ENCODE results near the gene TRIM3. TPM values are rescaled to one million over a fixed set of nuclear protein-coding genes. Genes with fewer than 3 reads are reported as not detected.

The TRIM3 gene
- total RNA-seq, 1 experiment from 2014 or later: 20.3 TPM

DNA sequence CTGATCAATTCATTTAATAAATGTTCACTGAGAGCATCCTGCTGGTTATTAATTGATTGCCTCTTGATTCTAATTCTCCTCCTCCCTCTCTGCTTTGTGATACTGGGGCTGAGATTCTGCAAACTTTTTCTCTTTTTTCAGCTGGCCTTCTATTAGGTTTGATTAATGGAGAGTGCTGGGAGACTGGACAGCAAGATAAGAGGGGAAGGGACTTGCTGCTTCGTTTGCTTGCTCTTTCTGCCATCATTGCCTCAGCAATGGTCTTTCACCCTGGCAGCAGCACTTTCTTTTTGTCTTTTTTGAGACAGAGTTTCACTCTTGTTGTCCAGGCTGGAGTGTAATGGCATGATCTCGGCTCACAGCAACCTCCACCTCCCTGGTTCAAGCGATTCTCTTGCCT, 30.4 kb upstream of the TRIM3 start:
- intact Hi-C loops (cut with micrococcal nuclease): no loop called here
- POLR2A ChIA-PET (ENCODE audit: unreplicated experiment): no interaction called here
- no peak for TF ChIP-seq EZH2phosphoT487 (IDR thresholded peaks at IDR 0.05; ENCODE audit: borderline replicate concordance, low read length)
- TF ChIP-seq EZH2 (IDR thresholded peaks at IDR 0.05; ENCODE audit: low read length, unreplicated experiment): no peak
- TF ChIP-seq, protein P1, sequence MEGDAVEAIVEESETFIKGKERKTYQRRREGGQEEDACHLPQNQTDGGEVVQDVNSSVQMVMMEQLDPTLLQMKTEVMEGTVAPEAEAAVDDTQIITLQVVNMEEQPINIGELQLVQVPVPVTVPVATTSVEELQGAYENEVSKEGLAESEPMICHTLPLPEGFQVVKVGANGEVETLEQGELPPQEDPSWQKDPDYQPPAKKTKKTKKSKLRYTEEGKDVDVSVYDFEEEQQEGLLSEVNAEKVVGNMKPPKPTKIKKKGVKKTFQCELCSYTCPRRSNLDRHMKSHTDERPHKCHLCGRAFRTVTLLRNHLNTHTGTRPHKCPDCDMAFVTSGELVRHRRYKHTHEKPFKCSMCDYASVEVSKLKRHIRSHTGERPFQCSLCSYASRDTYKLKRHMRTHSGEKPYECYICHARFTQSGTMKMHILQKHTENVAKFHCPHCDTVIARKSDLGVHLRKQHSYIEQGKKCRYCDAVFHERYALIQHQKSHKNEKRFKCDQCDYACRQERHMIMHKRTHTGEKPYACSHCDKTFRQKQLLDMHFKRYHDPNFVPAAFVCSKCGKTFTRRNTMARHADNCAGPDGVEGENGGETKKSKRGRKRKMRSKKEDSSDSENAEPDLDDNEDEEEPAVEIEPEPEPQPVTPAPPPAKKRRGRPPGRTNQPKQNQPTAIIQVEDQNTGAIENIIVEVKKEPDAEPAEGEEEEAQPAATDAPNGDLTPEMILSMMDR (conservative IDR thresholded peaks at IDR 0.05; ENCODE audit: low read depth, low read length): no peak

DNA sequence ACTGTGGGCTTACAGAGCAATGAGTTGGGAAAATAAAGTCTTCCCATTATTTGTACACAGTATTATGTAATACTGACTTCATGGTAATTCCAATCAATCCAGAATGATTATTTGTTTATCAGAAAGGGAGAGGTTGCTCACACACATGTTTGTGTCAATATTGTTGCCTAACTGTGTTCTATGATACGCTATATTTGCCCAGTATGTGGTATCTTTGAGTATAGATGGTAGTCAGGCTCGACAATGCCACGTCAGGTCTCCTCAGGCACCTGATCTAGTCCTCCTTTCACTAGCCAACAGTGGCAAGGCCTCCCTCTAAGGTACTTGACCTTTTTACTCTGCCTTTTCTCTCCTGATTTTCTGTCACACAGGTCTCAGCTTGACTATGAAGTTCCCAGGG, 28.6 kb upstream of the TRIM3 start:
- POLR2A ChIA-PET (ENCODE audit: unreplicated experiment): no interaction called here
- ATAC-seq (no peak), DNase-seq (no peak)
- Histone ChIP-seq H3K4me3 (ENCODE audit: low read length) (no peak overlapping the region), H3K79me2 (ENCODE audit: low read length) (no peaks in the 10 kb centered on the region), H3K9me3 (ENCODE audit: low read length) (no peaks in the 10 kb centered on the region), H3K9ac (ENCODE audit: low read length) (no peak overlapping the region), H3K27me3 (ENCODE audit: low read length) (no peaks in the 10 kb centered on the region), H3K9me2 (replicated peaks; ENCODE audit: low read length) (no peaks in the 10 kb centered on the region), H3K4me2 (ENCODE audit: low read length) (no peak overlapping the region), H3K36me3 (ENCODE audit: low read depth, low read length) (no peaks in the 10 kb centered on the region), H4K20me1 (ENCODE audit: low read length) (no peaks in the 10 kb centered on the region), H3K27ac (ENCODE audit: low read length) (no peak overlapping the region), H3K4me1 (ENCODE audit: insufficient read depth, low read length) (no peaks in the 10 kb centered on the region), H3F3A (ENCODE audit: low read length, unreplicated experiment) (no peaks in the 10 kb centered on the region), H2AFZ (ENCODE audit: low read length) (no peak overlapping the region)
- CTCF ChIA-PET: no interaction called here
- BruUV-seq (replicated peaks): no TSS peak
- no peak for TF ChIP-seq EZH2phosphoT487 (IDR thresholded peaks at IDR 0.05; ENCODE audit: borderline replicate concordance, low read length)
- no peak for TF ChIP-seq EZH2 (IDR thresholded peaks at IDR 0.05; ENCODE audit: low read length, unreplicated experiment)
- TF ChIP-seq, protein P1 (conservative IDR thresholded peaks at IDR 0.05; ENCODE audit: low read depth, low read length): no peak
- intact Hi-C loops (cut with micrococcal nuclease): loop anchor here (2.0 kb wide), 1 partner anchor 14 kb away; no protein-coding TSS in a partner anchor

More for the DNA sequence above, 30.4 kb upstream of the TRIM3 start:
- Histone ChIP-seq H3K9me2 (replicated peaks; ENCODE audit: low read length) (no peaks in the 10 kb centered on the region), H4K20me1 (ENCODE audit: low read length) (no peaks in the 10 kb centered on the region), H3K36me3 (ENCODE audit: low read depth, low read length) (no peaks in the 10 kb centered on the region), H3K4me2 (ENCODE audit: low read length) (no peak overlapping the region), H3K79me2 (ENCODE audit: low read length) (no peaks in the 10 kb centered on the region), H3K27me3 (ENCODE audit: low read length) (no peaks in the 10 kb centered on the region), H2AFZ (ENCODE audit: low read length) (no peak overlapping the region), H3F3A (ENCODE audit: low read length, unreplicated experiment) (no peaks in the 10 kb centered on the region), H3K9ac (ENCODE audit: low read length) (no peak overlapping the region), H3K4me1 (ENCODE audit: insufficient read depth, low read length) (no peaks in the 10 kb centered on the region), H3K4me3 (ENCODE audit: low read length) (no peak overlapping the region), H3K9me3 (ENCODE audit: low read length) (no peaks in the 10 kb centered on the region), H3K27ac (ENCODE audit: low read length) (no peak overlapping the region)
- ATAC-seq (no peak), DNase-seq (no peak)
- CTCF ChIA-PET: interaction anchor here (0.6 kb wide), 1 partner anchor 78 kb away, joined by 3 read pairs; no protein-coding TSS in a partner anchor
- no TSS peak for BruUV-seq (replicated peaks)

DNA sequence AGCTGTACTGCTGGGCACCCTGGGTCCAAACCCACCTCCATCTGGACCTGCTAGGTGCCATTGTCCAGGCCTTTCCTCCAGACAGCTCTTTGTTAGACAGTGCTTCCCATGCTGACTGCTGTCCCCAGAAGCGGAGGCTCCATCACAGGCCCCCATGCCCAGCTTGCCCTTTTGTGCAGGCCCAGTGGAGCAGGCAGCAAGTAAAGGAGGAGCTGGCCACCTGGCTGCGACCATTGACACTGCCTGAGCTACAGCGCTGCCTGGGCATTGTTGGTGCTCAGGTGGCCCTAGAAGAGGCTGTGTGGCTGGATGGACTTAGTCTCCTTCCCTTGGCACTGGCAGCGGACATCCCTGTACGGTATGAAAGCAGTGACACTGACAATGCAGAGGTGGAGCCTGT, 24.8 kb upstream of the TRIM3 start:
- no peaks in the 10 kb centered on the region for H4K20me1 ChIP-seq (ENCODE audit: low read length)
- CTCF ChIA-PET: interaction anchor here (0.6 kb wide), 1 partner anchor 9 kb away, joined by 5 read pairs; no protein-coding TSS in a partner anchor
- no peaks in the 10 kb centered on the region for H3K9me2 ChIP-seq (replicated peaks; ENCODE audit: low read length)
- no peak overlapping the region for H3K27ac ChIP-seq (ENCODE audit: low read length)
- BruUV-seq (replicated peaks): no TSS peak
- no peaks in the 10 kb centered on the region for H3K79me2 ChIP-seq (ENCODE audit: low read length)
- no peaks in the 10 kb centered on the region for H3K27me3 ChIP-seq (ENCODE audit: low read length)
- H3K9me3 ChIP-seq (ENCODE audit: low read length): no peaks in the 10 kb centered on the region
- H3K9ac ChIP-seq (ENCODE audit: low read length): no peak overlapping the region
- H3K4me1 ChIP-seq (ENCODE audit: insufficient read depth, low read length): no peaks in the 10 kb centered on the region
- no peaks in the 10 kb centered on the region for H3K36me3 ChIP-seq (ENCODE audit: low read depth, low read length)
- POLR2A ChIA-PET (ENCODE audit: unreplicated experiment): no interaction called here
- H3K4me3 ChIP-seq (ENCODE audit: low read length): no peak overlapping the region
- TF ChIP-seq, protein P1 (conservative IDR thresholded peaks at IDR 0.05; ENCODE audit: low read depth, low read length): no peak
- TF ChIP-seq EZH2 (IDR thresholded peaks at IDR 0.05; ENCODE audit: low read length, unreplicated experiment): no peak
- no peak for TF ChIP-seq EZH2phosphoT487 (IDR thresholded peaks at IDR 0.05; ENCODE audit: borderline replicate concordance, low read length)
- H2AFZ ChIP-seq (ENCODE audit: low read length): no peak overlapping the region
- H3F3A ChIP-seq (ENCODE audit: low read length, unreplicated experiment): no peaks in the 10 kb centered on the region
- no peak for ATAC-seq
- intact Hi-C loops (cut with micrococcal nuclease): no loop called here
- H3K4me2 ChIP-seq (ENCODE audit: low read length): no peak overlapping the region
- no peak for DNase-seq

Data from PC-3 (cell line).